Neural cell (in vitro differentiated cells): Measurements from ENCODE around the gene TTN. TPM values are rescaled to one million over a fixed set of nuclear protein-coding genes. Genes with fewer than 3 reads are reported as not detected.

Experiments
- H2AFZ ChIP-seq: fragments of 200-600, 300-800 bp; sonication (generic), shearing (Covaris generic); 2 replicates; pipeline ENCODE4 v1.6.0; 2014; ENCODE audit warnings: low read depth, mild to moderate bottlenecking, antibody characterized with exemption, low read length, moderate library complexity
- H3F3A ChIP-seq: fragments of 200-600 bp; shearing (Covaris generic); 2 replicates; pipeline ENCODE4 v1.6.1; 2016; ENCODE audit warnings: mild to moderate bottlenecking, moderate library complexity, mixed read lengths, antibody characterized with exemption, low read length; ENCODE audit not compliant: insufficient read depth, poor library complexity, severe bottlenecking
- H3K27ac ChIP-seq: fragments of 200-600, 300-800 bp; sonication (generic), shearing (Covaris generic); 2 replicates; pipeline ENCODE4 v1.5.1; 2014; ENCODE audit warnings: mild to moderate bottlenecking, low read length, moderate library complexity
- H3K27me3 ChIP-seq: fragments of 300-800, 200-600 bp; sonication (generic), shearing (Covaris generic); 2 replicates; pipeline ENCODE4 v1.6.0; 2014; ENCODE audit warnings: mild to moderate bottlenecking, low read depth, low read length, moderate library complexity; ENCODE audit not compliant: insufficient read depth
- H3K36me3 ChIP-seq: fragments of 300-800, 200-600 bp; sonication (generic), shearing (Covaris generic); 2 replicates; pipeline ENCODE4 v1.5.1; 2014; ENCODE audit warnings: mild to moderate bottlenecking, antibody characterized with exemption, low read length, moderate library complexity; ENCODE audit not compliant: insufficient read depth
- H3K4me2 ChIP-seq: fragments of 300-800, 200-600 bp; sonication (generic), shearing (Covaris generic); 2 replicates; pipeline ENCODE4 v1.6.0; 2014; ENCODE audit warnings: mild to moderate bottlenecking, low read length
- H3K4me3 ChIP-seq: fragments of 300-800, 200-600 bp; sonication (generic), shearing (Covaris generic); 2 replicates; pipeline ENCODE4 v1.5.1; 2014; ENCODE audit warnings: mild to moderate bottlenecking, low read length, moderate library complexity
- H3K79me2 ChIP-seq: fragments of 200-600 bp; shearing (Covaris generic); replicated peaks from 2 replicates; pipeline ENCODE4 v1.6.0; 2014; ENCODE audit warnings: mild to moderate bottlenecking, low read length, moderate library complexity; ENCODE audit not compliant: insufficient read depth
- H3K9ac ChIP-seq: fragments of 300-800, 200-600 bp; sonication (generic), shearing (Covaris generic); 2 replicates; pipeline ENCODE4 v1.6.1; 2016; ENCODE audit warnings: mild to moderate bottlenecking, low read length, mixed read lengths
- H3K9me2 ChIP-seq: fragments of 200-600 bp; shearing (Covaris generic); 2 replicates; pipeline ENCODE4 v1.6.1; 2016; ENCODE audit warnings: mild to moderate bottlenecking, low read length, mixed read lengths; ENCODE audit not compliant: insufficient read depth
- H3K9me3 ChIP-seq: fragments of 200-600, 300-800 bp; sonication (generic), shearing (Covaris generic); 2 replicates; pipeline ENCODE4 v1.6.1; 2016; ENCODE audit warnings: mild to moderate bottlenecking, mixed run types, low read length, moderate library complexity, mixed read lengths
- H4K20me1 ChIP-seq: fragments of 200-600 bp; shearing (Covaris generic); 2 replicates; pipeline ENCODE4 v1.6.1; 2016; ENCODE audit warnings: mild to moderate bottlenecking, mixed run types; ENCODE audit not compliant: insufficient read depth
- CTCF ChIP-seq: fragments of 450-650 bp; IDR thresholded peaks from 2 replicates; pipeline ENCODE4 v1.5.1; 2014; ENCODE audit warnings: antibody characterized with exemption, mild to moderate bottlenecking, moderate library complexity; ENCODE audit not compliant: poor library complexity, severe bottlenecking
- EP300 ChIP-seq: fragments of 450-650 bp; conservative IDR thresholded peaks from 2 replicates; pipeline ENCODE4 v1.6.1; 2014; ENCODE audit warnings: antibody characterized with exemption, mild to moderate bottlenecking, moderate library complexity; ENCODE audit not compliant: poor library complexity, severe bottlenecking
- EZH2 ChIP-seq: fragments of 200-600, 300-800 bp; shearing (Covaris generic), sonication (generic); IDR thresholded peaks from 2 replicates; pipeline ENCODE4 v1.6.1; 2014; ENCODE audit warnings: antibody characterized with exemption, low read length, borderline replicate concordance, mild to moderate bottlenecking; ENCODE audit not compliant: insufficient read depth, poor library complexity, severe bottlenecking
- MXI1 ChIP-seq: fragments of 450-650 bp; conservative IDR thresholded peaks from 2 replicates; pipeline ENCODE4 v1.6.1; 2014; ENCODE audit warnings: antibody characterized with exemption, mild to moderate bottlenecking; ENCODE audit not compliant: poor library complexity, severe bottlenecking
- POLR2AphosphoS5 ChIP-seq: IDR thresholded peaks from 2 replicates; pipeline ENCODE4 v1.6.1; 2012
- RAD21 ChIP-seq: fragments of 450-650 bp; conservative IDR thresholded peaks from 2 replicates; pipeline ENCODE4 v1.6.1; 2014; ENCODE audit warnings: antibody characterized with exemption, mild to moderate bottlenecking, moderate library complexity
- REST ChIP-seq: IDR thresholded peaks from 2 replicates; pipeline ENCODE4 v1.6.1; 2012; ENCODE audit warnings: borderline replicate concordance
- SMC3 ChIP-seq: fragments of 450-650 bp; conservative IDR thresholded peaks from 2 replicates; pipeline ENCODE4 v1.6.1; 2014; ENCODE audit warnings: antibody characterized with exemption, mild to moderate bottlenecking, moderate library complexity; ENCODE audit not compliant: poor library complexity
- TAF1 ChIP-seq: IDR thresholded peaks from 2 replicates; pipeline ENCODE4 v1.6.1; 2012; ENCODE audit warnings: low read depth
- polyA plus RNA-seq: library from polyadenylated mRNA; depleted of rRNA; stranded (reverse); fragments of >200 nt; gene quantifications from 2 replicates; pipeline ENCODE4 v1.2.3, GENCODE V29; 2014

TTN gene
- polyA plus RNA-seq, 1 donor from 2014 or later = 0.10 TPM

DNA sequence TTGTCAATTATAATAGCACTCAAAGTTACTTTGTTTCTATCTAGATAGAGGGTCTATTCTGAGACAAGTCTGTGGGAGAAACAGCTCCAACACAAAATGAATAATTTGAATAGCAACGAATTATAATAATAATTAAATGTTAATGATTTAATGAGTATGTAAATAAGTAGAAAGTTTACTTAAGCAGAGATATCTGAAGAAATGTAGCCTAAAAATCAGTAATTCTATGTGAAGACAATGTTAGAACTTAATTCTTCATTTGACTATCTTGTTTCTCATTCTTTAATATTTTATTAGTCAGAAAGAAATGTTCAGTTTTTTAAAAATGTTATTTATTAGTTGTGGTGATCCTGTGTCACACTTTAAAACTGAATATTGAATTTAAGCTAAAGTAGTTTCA, 165.7 kb downstream of the TTN start:
- Histone ChIP-seq H3K4me2 (no peak overlapping the region), H2AFZ (no peak overlapping the region)

GRCh38 chr2:178635897-178636296, 171.3 kb downstream of the TTN start:
- Histone ChIP-seq H3K36me3 (no peaks in the 10 kb centered on the region), H3K9me3 (no peaks in the 10 kb centered on the region), H3K4me3 (no peak overlapping the region), H3K79me2 (no peaks in the 10 kb centered on the region), H3K4me2 (no peak overlapping the region), H3K9ac (no peak overlapping the region), H2AFZ (no peak overlapping the region), H3F3A (no peaks in the 10 kb centered on the region), H4K20me1 (no peaks in the 10 kb centered on the region), H3K27ac (no peak overlapping the region), H3K27me3 (no peaks in the 10 kb centered on the region), H3K9me2 (no peaks in the 10 kb centered on the region)
- TF ChIP-seq SMC3 (no peak), RAD21 (no peak), REST (no peak), MXI1 (no peak), EP300 (no peak), EZH2 (no peak), TAF1 (no peak)

More for the DNA sequence above, 165.7 kb downstream of the TTN start:
- no peaks in the 10 kb centered on the region for H3K79me2 ChIP-seq
- H3F3A ChIP-seq = no peaks in the 10 kb centered on the region
- no peak overlapping the region for H3K27ac ChIP-seq
- no peaks in the 10 kb centered on the region for H4K20me1 ChIP-seq
- H3K9me2 ChIP-seq = no peaks in the 10 kb centered on the region
- H3K36me3 ChIP-seq = no peaks in the 10 kb centered on the region
- TF ChIP-seq CTCF = no peak
- TF ChIP-seq MXI1 = no peak
- no peak for TF ChIP-seq SMC3
- TF ChIP-seq POLR2AphosphoS5 = no peak
- TF ChIP-seq RAD21 = no peak
- no peak for TF ChIP-seq TAF1
- no peak for TF ChIP-seq EZH2
- TF ChIP-seq REST = no peak
- H3K9me3 ChIP-seq = no peaks in the 10 kb centered on the region
- no peak overlapping the region for H3K4me3 ChIP-seq
- no peaks in the 10 kb centered on the region for H3K27me3 ChIP-seq
- H3K9ac ChIP-seq = no peak overlapping the region
